GM12878 (cell line): ENCODE measurements around the gene ABCC1. TPM values are rescaled to one million over a fixed set of nuclear protein-coding genes. Genes with fewer than 3 reads are reported as not detected.

Experiments
- ATAC-seq: fragments of 200-7000 bp; cut with Tn5 transposase; 3 replicates; pipeline ENCODE4 v1.9.1; 2020; ENCODE audit warnings: mild to moderate bottlenecking, moderate library complexity
- BruUV-seq: library from RNA; stranded (reverse); fragments of 400-500 nt; replicated peaks from 2 replicates; lab custom pipeline; 2021; lab: Mats Ljungman, UMichigan
- CTCF ChIA-PET: fragments of 300-600 bp; sonication (Branson Sonifier 250); formaldehyde crosslinking; extraction: SDS; loops from one replicate; lab custom pipeline; 2021; ENCODE audit warnings: inconsistent platforms; lab: Yijun Ruan, JAX
- POLR2A ChIA-PET: fragments of 350-600 bp; formaldehyde crosslinking; extraction: SDS; loops from one replicate; lab custom pipeline; 2021; ENCODE audit warnings: inconsistent platforms; lab: Charles Lee
- RAD21 ChIA-PET: fragments of 300-600 bp; sonication (Branson Sonifier 250); formaldehyde crosslinking; loops from one replicate; lab custom pipeline; 2023; ENCODE audit warnings: antibody characterized with exemption; ENCODE audit not compliant: unreplicated experiment; lab: Charles Lee
- SMC1A ChIA-PET: fragments of 300-600 bp; sonication (Branson Sonifier 250); formaldehyde crosslinking; loops from one replicate; lab custom pipeline; 2023; ENCODE audit not compliant: unreplicated experiment, uncharacterized antibody; lab: Charles Lee
- DNase-seq: peaks from one replicate; pipeline ENCODE4 v3.0.0-alpha.2; 2011; ENCODE audit warnings: low read depth, low spot score
- FAIRE-seq: peaks from 3 replicates; lab custom pipeline; 2011; peaks lifted over from hg19 to GRCh38; lab: Jason Lieb, UNC
- H2AFZ ChIP-seq: 2 replicates; pipeline ENCODE4 v1.6.0; 2011; ENCODE audit warnings: low read depth, low read length, control low read depth; ENCODE audit not compliant: control insufficient read depth
- H3K27ac ChIP-seq: 2 replicates; pipeline ENCODE4 v1.5.1; 2011; ENCODE audit warnings: control low read depth; ENCODE audit not compliant: control insufficient read depth, insufficient read depth
- H3K27me3 ChIP-seq, 2 experiments: replicated peaks in 1 of 2; 2 replicates each; pipeline versions ENCODE4 v1.6.0 to v1.6.1; 2011; ENCODE audit warnings: low read length in 1 of 2; ENCODE audit not compliant: control insufficient read depth in 2 of 2, insufficient read depth in 2 of 2
- H3K36me3 ChIP-seq, 2 experiments: 2 replicates each; pipeline ENCODE4 v1.5.1; 2011; ENCODE audit warnings: low read length in 1 of 2; ENCODE audit not compliant: control insufficient read depth in 2 of 2, insufficient read depth in 2 of 2
- H3K4me1 ChIP-seq: 2 replicates; pipeline ENCODE4 v1.6.1; 2011; ENCODE audit warnings: mild to moderate bottlenecking, low read length, moderate library complexity, mixed read lengths; ENCODE audit not compliant: control insufficient read depth, insufficient read depth
- H3K4me2 ChIP-seq: 2 replicates; pipeline ENCODE4 v1.6.0; 2011; ENCODE audit warnings: control low read depth; ENCODE audit not compliant: control insufficient read depth, insufficient read depth
- H3K4me3 ChIP-seq: fragments of 200-600 bp; sonication (generic); 2 replicates; pipeline ENCODE4 v1.5.1; 2016
- H3K79me2 ChIP-seq: 2 replicates; pipeline ENCODE4 v1.6.0; 2011; ENCODE audit warnings: low read length; ENCODE audit not compliant: control insufficient read depth, insufficient read depth
- H3K9ac ChIP-seq: 2 replicates; pipeline ENCODE4 v1.8.0; 2011; ENCODE audit warnings: low read length, control low read depth, mixed read lengths; ENCODE audit not compliant: control insufficient read depth, insufficient read depth
- H3K9me3 ChIP-seq: replicated peaks from 3 replicates; pipeline ENCODE4 v1.5.1; 2011; ENCODE audit warnings: mild to moderate bottlenecking, low read length; ENCODE audit not compliant: control insufficient read depth, insufficient read depth
- H4K20me1 ChIP-seq: 2 replicates; pipeline ENCODE4 v1.6.0; 2011; ENCODE audit not compliant: control insufficient read depth, insufficient read depth
- CHD2 ChIP-seq: IDR thresholded peaks from 2 replicates; pipeline ENCODE4 v1.6.1; 2011; ENCODE audit warnings: low read depth, low read length, improper control_type of control experiment, borderline replicate concordance
- CREB1 ChIP-seq: IDR thresholded peaks from 2 replicates; pipeline ENCODE4 v1.6.1; 2012; ENCODE audit warnings: low read depth, mild to moderate bottlenecking, inconsistent platforms
- JUNB ChIP-seq: IDR thresholded peaks from 2 replicates; pipeline ENCODE4 v1.6.1; 2016; ENCODE audit warnings: antibody characterized with exemption, mild to moderate bottlenecking
- MTA2 ChIP-seq: fragments of 450-650 bp; IDR thresholded peaks from 2 replicates; pipeline ENCODE4 v1.6.1; 2016; ENCODE audit warnings: low read depth, mild to moderate bottlenecking, moderate library complexity
- PML ChIP-seq: IDR thresholded peaks from 2 replicates; pipeline ENCODE4 v1.6.1; 2012; ENCODE audit warnings: low read length, inconsistent platforms
- SKIL ChIP-seq: fragments of 450-650 bp; IDR thresholded peaks from 2 replicates; pipeline ENCODE4 v1.6.1; 2017; ENCODE audit warnings: mild to moderate bottlenecking, low read depth, inconsistent platforms; ENCODE audit not compliant: poor library complexity, severe bottlenecking
- USF2 ChIP-seq: IDR thresholded peaks from 2 replicates; pipeline ENCODE4 v1.6.1; 2011; ENCODE audit warnings: low read depth, low read length, improper control_type of control experiment, borderline replicate concordance
- ZSCAN29 ChIP-seq: fragments of 450-650 bp; IDR thresholded peaks from 2 replicates; pipeline ENCODE4 v1.6.1; 2017; ENCODE audit warnings: mild to moderate bottlenecking, moderate library complexity
- WGBS: methylation state at CpG from one replicate; pipeline ENCODE4 v1.1.6; 2016; ENCODE audit warnings: low lambda C conversion rate; ENCODE audit not compliant: insufficient replicate concordance, insufficient coverage; ENCODE audit errors: missing lambda C conversion rate; 5-methylcytosine and 5-hydroxymethylcytosine counted together
- in situ Hi-C: fragments of 300-500 bp; cut with MboI; formaldehyde crosslinking; loops from 9 replicates; pipeline ENCODE4 v1.14.3; 2018; ENCODE audit warnings: mixed read lengths
- intact Hi-C: fragments of 100-400 bp; cut with micrococcal nuclease; formaldehyde crosslinking; loops from one replicate; pipeline ENCODE4 v1.14.2; 2022; ENCODE audit not compliant: unreplicated experiment
- polyA plus RNA-seq, 11 experiments: library from polyadenylated mRNA; depleted of rRNA in 4 of 11; unstranded in 6 of 11; stranded (reverse) in 5 of 11; fragments of >200 nt; fragmentation: Nextera tagmentation in 4 of 11; fragmentation: Illumina TruSeq in 1 of 11; extraction: Ambion mirVana in 4 of 11; extraction: Trizol in 1 of 11; gene quantifications; 1 replicate in 1 of 11; 2 replicates in 10 of 11; pipeline versions ENCODE4 v1.2.1 to v1.2.3, GENCODE V29; 2011 to 2016; ENCODE audit warnings: inconsistent platforms in 2 of 11, missing spikeins in 2 of 11, low read depth in 1 of 11
- total RNA-seq, 4 experiments: library from RNA; depleted of rRNA in 3 of 4; stranded (reverse); fragments of >200 nt in 3 of 4; fragmentation: Illumina TruSeq in 1 of 4; extraction: Trizol in 1 of 4; gene quantifications; 2 replicates each; pipeline versions ENCODE4 v1.2.1 to v1.2.3, GENCODE V29; 2013 to 2021

ABCC1 gene
- total and polyA plus RNA-seq, 10 of the 15 experiments (the other 5 are each of a cell fraction or from before 2014, with no cell fraction given) = 3.2 to 44.6 (median 14.5) TPM

- CTCF ChIA-PET = interaction anchor here (0.7 to 1.4 kb wide), 3 partner anchors 15 to 245 kb away, joined by 3 read pairs; no protein-coding TSS in a partner anchor
- TF ChIP-seq CHD2 = no peak
- TF ChIP-seq PML = no peak
- no peak for TF ChIP-seq SKIL
- TF ChIP-seq USF2 = no peak
- TF ChIP-seq JUNB = no peak
- no peak for TF ChIP-seq CREB1
- no peak for TF ChIP-seq ZSCAN29
- no peak for TF ChIP-seq MTA2
- H4K20me1 ChIP-seq = no peaks in the 10 kb centered on the region
- H3K36me3 ChIP-seq = peaks cover 23 to 25% of the 10 kb centered on the region in 2 experiments
- 98% methylated on average over 11 of the region's 11 CpGs for WGBS
- H3K9ac ChIP-seq = no peak overlapping the region
- no peaks in the 10 kb centered on the region for H3K9me3 ChIP-seq
- no peak for FAIRE-seq
- H3K27me3 ChIP-seq = no peaks in the 10 kb centered on the region
- no peak for ATAC-seq
- no peak overlapping the region for H2AFZ ChIP-seq
- BruUV-seq = no TSS peak
- H3K4me1 ChIP-seq = peaks cover 3% of the 10 kb centered on the region; the same call in 1 of the 2 replicates
- H3K4me2 ChIP-seq = no peak overlapping the region
- SMC1A ChIA-PET = interaction anchor here (0.8 to 1.0 kb wide), 2 partner anchors 9 to 172 kb away, joined by 3 read pairs; partner anchors contain the start of gene CEP20
- RAD21 ChIA-PET = no interaction called here
- DNase-seq = no peak
- H3K4me3 ChIP-seq = no peak overlapping the region
- POLR2A ChIA-PET = no interaction called here
- intact Hi-C loops (no loop called here), in situ Hi-C loops (loop anchor here (10.0 kb wide), 1 partner anchor 65 kb away; no protein-coding TSS in a partner anchor)
- no peaks in the 10 kb centered on the region for H3K79me2 ChIP-seq
- H3K27ac ChIP-seq = no peak overlapping the region
Measured at GRCh38 chr16:16059895-16060590, 110.6 kb downstream of the ABCC1 start.
